Posterior cingulate gyrus (tissue), 11 donors: ENCODE results near the gene CELA1.
"Not testable (repeated sequence)": the region's sequence is repeated elsewhere in the genome, so short reads cannot be mapped to it uniquely, and the experiment has no call there.

Experiments used
- DNase-seq, 10 donors: peaks; one replicate each; pipeline versions ENCODE4 v3.0.0 to v3.0.0-alpha.2; 2020 to 2021; ENCODE audit warnings: mixed read lengths in 3 of 10
- intact Hi-C: fragments of 100-400 bp; cut with DNase I; formaldehyde crosslinking; loops from one replicate; pipeline ENCODE4 v1.15.1; 2023

CELA1 gene

DNA sequence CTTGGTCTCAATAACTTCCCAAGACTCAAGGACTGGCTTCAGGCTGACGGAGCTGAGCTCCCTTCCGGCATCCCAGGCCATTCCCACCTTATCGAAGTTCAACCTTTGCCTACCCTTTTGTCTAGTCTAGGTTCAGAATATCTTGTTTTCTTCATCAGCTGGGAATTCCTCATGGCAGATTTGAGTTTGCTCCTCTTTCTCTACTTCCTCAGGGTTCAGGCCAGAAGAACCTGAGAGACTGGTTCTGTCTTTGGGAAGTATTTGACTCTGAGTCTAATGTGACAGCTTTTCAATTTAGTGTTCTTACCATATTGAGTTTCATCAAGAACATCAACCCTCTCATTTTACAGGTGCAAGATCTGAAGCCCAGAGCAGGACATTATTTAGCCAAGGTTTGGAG, 24.6 kb downstream of the CELA1 start:
- no peak for DNase-seq
- intact Hi-C loops: no loop called here

DNA sequence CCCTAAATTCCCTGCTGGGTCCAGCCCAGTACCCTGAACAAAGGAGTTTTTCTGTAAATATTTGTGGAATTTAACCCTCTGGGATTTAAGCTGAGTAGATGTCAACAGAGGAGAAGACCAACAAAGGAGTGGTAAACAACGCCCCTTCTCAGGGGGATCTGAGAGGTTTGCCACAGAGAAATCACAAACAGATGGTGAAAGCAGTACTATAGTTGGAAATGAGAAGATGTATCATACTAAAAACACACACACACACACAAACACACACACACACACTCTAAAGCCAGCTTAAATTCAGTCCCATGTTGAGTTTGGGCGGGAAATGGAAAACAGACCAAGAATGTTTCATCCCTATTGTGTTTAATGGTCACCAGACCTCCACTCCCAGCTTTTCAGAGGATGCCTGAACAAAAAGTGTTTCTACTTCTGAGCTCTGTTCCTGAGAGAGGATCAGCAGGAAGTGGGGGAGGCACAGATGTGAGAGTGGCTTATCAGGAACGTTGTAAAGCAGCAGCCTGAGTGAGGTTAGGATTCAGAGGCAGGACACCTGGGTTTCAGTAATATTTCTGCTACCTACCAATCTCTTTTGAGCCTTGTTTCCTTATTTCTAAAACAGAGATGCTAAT, 25.7 kb downstream of the CELA1 start:
- DNase-seq: no peak
- intact Hi-C loops: no loop called here

DNA sequence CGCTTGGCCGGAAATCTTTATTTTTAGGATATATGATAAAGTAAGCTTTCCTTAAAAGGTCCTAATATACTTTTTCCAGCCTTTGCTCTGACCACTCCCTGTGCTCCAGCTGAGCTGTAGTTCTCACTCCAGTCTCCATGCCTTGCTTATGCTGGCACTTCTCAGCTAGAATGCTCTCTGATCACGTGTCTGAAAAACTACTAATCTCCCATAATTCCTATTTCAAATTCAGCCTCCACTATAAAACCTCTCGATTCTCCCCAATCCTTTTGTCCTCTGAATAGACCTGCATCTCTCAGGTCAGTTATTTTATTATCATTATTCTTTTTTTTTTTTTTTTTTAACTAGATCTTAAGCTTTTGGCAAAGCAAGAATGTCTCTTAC, 26.2 kb downstream of the CELA1 start:
- DNase-seq: no peak
- intact Hi-C loops: no loop called here

DNA sequence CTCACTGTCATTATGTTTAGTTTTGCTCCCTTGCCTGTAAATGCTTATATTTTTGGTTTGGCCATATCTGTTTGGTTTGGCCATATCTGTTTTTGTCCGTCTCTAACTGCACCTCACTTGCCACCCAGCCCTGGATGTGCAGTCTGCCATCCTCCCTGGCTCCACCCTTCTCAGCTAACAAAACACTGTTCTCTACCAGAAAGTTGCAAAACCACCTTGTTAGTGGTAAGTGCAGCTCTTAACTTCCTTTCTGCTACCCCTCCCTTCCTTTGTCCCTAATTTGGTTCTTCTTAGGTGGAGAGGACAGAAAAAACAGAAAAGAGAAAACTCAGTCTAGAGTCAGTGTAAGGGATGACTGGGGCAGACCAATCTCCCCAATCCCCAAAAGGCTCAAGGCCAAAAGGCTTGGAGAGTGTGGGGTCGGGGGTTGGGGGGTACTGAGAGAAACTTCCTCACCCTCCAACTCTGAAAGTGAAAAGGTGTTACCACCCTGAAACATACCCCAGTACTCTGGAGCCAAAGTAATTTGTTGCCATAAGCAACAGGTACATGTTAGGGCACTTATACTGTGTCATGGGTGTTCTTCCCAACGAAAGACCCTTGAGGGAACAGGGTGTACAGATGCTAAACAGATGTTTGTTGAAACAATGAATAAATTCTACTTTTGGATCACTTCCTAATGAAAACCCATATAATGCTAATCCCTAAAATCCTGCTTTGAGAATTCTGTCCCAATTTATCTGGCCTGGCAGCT, 27.5 kb downstream of the CELA1 start:
- no peak for DNase-seq
- intact Hi-C loops: no loop called here

DNA sequence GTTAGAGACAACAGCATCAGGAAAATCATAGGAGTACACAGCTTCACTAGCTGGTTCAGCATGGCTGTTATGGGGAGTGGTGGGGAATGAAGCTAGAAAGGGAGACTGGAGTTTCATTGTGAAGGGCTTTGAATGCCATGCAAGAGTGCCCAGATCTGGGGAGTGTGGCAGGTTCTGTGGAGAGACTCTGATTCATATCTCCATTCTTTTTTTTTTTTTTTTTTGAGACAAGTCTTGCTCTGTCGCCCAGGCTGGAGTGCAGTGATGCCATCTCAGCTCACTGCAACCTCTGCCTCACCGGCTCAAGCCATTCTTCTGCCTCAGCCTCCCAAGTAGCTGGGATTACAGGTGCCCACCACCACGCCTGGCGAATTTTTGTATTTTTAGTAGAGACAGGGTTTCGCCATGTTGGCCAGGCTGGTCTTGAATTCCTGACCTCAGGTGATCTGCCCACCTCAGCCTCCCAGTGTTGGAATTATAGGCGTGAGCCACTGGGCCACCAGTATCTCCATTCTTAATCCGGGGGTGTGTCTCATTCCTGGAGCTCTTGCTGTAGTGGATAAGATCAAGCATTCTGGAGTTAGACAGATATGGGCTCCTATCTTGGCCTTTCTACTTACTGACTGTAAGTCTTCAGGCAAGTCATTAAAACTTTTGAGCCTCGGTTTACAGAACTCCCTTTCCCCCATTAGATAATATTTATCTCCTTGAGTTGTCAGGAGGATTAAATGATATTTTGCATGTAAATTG, 28.2 kb downstream of the CELA1 start:
- DNase-seq: not testable (repeated sequence)

DNA sequence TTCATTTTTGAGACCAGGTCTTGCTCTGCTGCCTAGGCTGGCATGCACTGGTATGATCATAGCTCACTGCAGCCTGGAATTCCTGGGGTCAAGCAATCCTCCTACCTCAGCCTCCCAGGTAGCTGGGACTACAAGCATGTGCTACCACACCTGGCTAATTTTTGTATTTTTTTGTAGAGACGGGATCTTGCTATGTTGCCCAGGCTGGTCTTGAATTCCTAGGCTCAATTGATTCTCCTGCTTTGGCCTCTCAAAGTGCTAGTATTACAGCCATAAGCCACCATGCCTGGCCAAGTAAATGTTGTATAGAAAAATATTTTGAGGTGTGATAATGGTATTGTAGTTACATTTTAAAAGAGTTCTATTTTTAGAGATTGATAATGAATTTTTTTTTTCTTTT, 35.1 kb downstream of the CELA1 start:
- no peak for DNase-seq
- intact Hi-C loops: no loop called here

More for the DNA sequence above, 28.2 kb downstream of the CELA1 start:
- intact Hi-C loops: not testable (repeated sequence)

DNA sequence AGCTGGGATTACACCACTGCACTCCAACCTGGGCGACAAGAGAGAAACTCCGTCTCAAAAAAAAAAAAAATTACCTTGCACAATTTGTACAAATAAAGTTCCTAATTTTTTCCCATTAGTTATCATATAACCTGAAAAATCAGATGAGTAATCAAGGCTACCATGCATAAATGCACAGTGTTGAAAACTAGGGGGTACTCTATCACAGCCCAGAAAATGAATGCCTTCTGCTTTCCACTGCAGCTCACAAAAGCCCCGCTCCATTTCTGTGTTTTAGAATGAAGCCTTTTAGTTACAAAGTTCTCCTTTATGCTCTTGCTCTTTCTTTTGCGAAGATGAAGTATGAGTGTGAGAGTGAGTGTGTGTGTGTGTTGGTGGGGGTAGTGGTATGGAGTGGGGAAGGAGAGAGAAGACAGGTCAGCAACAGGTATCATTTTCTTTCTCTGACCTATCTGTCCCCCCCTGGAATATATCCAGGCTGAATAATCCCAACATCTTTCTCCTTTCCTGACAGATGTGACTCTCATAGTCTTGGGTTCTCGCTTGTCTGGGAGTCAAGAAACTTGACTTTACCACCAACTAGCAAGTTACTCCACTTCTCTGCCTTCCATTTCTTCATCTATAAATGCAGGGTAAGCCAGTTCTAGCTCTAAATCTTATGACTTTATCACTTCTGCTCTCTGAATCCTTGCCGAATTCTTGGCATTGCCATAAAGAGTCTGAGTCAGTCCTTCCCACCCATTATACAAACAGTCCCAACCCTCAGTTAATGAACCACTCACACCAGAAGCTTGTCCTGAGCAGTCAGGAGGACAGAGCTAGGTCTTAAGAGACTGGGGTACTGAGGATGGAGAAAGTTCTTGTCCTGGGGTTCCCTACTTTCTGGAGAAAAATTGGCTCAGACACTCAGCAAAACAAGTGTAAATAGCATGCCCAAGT, 38.6 kb downstream of the CELA1 start:
- intact Hi-C loops: no loop called here
- no peak for DNase-seq

DNA sequence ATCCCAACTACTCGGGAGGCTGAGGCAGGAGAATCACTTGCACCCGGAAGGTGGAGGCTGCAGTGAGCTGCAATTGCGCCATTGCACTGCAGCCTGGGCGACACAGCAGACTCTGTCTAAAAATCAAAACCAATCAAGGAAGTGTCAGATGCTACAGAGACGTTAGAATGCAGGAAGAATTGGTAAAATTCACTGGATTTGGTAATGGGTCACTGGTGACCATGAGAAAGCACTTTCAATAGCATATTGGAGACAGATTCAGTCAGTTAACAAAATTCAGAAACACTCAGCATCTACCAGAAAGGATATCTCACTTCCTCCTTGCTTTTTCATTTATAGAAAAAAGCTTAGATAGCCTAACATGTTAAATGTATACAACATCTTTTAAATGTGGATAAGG, 40.0 kb downstream of the CELA1 start:
- no peak for DNase-seq
- intact Hi-C loops: no loop called here

DNA sequence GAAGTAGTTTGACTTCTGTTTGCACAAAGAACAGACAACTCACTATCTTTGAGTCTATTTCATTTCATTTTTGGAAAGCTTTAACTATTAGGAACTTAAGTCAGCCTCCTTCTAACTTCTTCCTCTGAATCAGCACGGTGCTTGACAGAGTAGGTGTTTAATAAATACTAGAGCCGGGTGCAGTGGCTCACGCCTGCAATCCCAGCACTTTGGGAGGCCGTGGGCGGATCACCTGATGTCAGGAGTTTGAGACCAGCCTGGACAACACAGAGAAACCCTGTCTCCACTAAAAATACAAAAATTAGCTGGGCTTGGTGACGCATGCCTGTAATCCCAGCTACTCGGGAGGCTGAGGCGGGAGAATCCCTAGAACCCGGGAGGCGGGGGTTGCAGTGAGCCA, 45.7 kb downstream of the CELA1 start:
- intact Hi-C loops, DNase-seq: not testable (repeated sequence)

DNA sequence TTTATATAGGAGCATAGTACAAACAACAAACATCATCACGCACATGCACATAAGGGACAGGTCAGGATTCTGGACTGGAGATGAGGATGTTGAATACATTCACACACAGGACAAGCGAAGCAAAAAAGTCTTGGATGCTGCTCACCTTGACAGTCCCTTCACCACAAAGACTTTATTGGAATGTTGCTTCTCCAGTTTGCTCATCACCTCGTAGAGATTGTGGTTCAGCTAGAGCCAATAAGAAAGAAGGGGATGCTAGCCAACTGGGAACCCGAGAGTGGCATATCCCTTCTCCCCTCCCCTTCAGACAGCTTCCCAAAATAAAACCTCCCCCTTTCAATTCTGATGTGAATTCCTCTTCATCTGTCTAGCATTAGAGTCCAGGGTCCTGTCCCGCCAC, 50.8 kb downstream of the CELA1 start:
- intact Hi-C loops: no loop called here
- no peak for DNase-seq

DNA sequence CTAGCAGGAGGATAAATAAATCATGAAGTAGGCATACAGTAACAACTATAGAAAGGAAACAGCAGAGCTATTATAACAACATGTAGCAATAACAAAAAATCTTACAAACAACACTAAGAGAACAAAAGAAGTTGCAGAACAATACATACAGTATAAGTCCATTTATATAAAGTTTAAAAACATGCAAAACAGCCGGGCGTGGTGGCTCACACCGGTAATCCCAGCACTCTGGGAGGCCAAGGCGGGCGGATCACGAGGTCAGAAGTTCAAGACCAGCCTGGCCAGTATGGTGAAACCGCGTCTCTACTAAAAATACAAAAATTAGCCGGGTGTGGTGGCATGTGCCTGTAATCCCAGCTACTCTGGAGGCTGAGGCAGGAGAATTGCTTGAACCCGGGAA, 52.4 kb downstream of the CELA1 start:
- intact Hi-C loops, DNase-seq: not testable (repeated sequence)

DNA sequence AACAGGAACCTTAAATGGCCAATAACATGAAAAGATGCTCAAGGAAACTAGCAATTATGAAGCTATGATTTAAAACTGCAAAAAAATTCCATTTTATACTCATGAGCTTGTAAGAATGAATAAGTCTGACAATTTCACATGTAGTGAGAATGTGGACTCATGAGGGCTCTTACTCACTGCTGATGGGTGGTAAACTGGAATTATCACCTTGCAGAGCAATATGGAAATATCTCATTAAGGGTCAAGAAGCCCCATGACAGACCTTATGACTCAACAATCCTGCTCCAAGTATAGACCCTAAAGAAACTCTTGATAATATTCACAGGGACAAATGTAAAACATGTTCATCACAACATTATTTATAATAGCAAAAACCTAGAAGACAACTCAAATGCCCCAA, 52.8 kb downstream of the CELA1 start:
- DNase-seq: no peak
- intact Hi-C loops: no loop called here

DNA sequence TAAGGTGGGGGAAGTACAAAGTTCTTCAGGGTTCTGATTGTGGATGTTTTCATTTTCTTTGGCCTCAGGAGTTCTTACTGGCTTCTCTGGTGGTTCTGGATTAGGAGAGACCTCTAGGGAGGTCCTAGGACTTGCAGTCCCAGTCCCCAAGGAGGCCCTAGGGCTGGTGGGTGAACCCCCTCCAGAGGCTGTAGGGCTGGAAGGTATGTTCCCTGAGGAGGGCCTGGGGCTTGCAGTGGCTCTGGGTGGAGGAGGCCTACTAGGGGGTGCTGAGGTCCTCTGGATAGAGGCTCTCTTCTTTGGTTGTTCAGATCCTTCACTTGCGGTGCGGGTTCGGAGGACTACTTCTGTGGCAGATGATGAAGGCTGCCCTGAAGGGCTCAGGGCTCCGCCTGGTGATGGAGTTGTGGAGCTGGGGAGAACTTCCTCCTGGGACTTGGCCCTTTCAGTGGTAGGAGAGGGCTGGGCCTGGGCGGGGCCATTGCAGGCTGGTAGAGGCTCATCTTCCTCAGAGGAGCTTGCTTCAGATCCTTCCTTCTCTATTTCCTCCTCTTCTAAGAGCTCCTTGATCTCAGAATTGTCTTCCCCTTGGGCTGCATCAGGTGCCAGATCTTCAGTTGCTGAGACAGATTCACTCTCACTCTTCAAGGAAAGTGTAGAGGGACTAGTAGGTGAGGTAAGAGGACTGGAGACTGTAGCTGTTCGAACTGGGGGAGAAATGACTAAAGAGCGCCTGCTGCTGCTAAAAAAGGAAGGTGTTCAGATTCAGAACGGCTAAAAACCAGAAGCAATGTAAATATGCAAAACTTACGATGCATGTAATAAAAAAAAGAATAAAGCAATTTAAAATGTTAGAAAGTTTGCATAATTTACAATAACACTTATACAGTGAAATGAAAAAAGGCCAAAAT, 54.6 kb downstream of the CELA1 start:
- DNase-seq: peak in 5 of 10 donors; percentile 6 to 89 (median 16)
- intact Hi-C loops: not testable (repeated sequence)

DNA sequence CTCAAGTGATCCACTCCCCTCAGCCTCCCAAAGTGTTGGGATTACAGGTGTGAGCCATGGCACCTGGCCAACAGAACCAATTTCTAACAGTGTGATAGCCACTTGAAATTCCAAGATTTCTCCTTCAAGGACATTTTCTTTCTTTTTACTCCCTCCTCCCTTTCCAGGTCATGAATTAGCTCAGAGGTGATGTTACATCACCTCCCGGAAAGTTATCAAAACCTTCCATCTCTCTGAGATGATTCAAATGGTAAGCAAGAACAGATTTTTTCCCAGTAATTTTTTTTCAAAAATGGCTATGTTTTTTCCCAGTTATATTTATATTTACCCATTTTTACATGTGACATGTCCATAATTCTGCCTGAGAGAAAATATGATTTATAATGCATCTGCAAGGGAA, 60.6 kb downstream of the CELA1 start:
- no peak for DNase-seq
- intact Hi-C loops: no loop called here

DNA sequence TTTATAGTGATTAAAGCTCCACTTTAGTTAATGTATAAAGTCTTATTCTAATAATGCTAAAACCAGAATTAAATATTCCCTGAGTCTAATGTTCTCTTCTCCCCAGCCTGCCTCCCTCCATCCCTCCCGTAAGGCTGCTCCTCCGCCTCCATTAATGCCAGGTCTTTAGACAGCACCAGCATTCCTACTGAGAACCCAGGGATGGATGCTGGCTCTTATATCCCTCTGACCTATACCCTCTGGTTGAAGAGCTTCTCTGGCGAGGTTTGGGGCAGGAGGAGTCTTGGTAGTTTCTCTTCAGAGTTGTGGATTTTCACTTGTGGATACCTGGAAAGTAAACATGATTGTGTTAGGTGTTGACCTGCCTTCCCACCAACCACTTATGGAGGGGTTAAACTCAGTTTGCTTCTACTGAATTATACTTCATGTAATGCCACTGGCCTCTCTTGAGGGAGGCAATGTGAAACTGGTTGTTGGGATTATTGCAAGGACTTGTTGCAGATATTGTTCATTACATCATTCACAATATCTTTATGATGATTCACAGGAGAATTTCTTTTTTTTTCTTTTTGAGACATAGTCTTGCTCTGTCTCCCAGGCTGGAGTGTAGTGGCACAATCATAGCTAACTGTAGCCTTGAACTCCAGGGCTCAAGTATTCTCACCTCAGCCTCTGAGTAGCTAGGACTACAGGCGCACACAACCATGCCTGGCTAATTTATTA, 65.1 kb downstream of the CELA1 start:
- DNase-seq: no peak
- intact Hi-C loops: no loop called here
